Keratinocyte (primary cell): ENCODE data around the gene RGS17. TPM values are rescaled to one million over a fixed set of nuclear protein-coding genes. Genes with fewer than 3 reads are reported as not detected.

Experiments used
- DNase-seq: peaks from one replicate; pipeline ENCODE4 v3.0.0-alpha.2; 2011; ENCODE audit warnings: low read depth, missing footprints, low spot score
- FAIRE-seq: peaks from 2 replicates; lab custom pipeline; 2011; peaks lifted over from hg19 to GRCh38; lab: Jason Lieb, UNC
- H2AFZ ChIP-seq: 2 replicates; pipeline ENCODE4 v1.6.0; 2012; ENCODE audit warnings: low read length, control low read depth, inconsistent platforms; ENCODE audit not compliant: control insufficient read depth
- H3K27ac ChIP-seq: 2 replicates; pipeline ENCODE4 v1.5.1; 2011; ENCODE audit warnings: low read length; ENCODE audit not compliant: control insufficient read depth, insufficient read depth
- H3K27me3 ChIP-seq: 3 replicates; pipeline ENCODE4 v1.6.0; 2011; ENCODE audit warnings: low read length; ENCODE audit not compliant: control insufficient read depth, insufficient read depth; ENCODE audit errors: extremely low read depth
- H3K36me3 ChIP-seq, 2 experiments: 2 replicates in 1 of 2; 3 replicates in 1 of 2; pipeline ENCODE4 v1.5.1; 2011; ENCODE audit warnings: low read length in 2 of 2, mild to moderate bottlenecking in 1 of 2; ENCODE audit not compliant: control insufficient read depth in 2 of 2, insufficient read depth in 2 of 2; ENCODE audit errors: extremely low read depth in 1 of 2
- H3K4me1 ChIP-seq: 3 replicates; pipeline ENCODE4 v1.5.1; 2011; ENCODE audit warnings: low read length; ENCODE audit not compliant: control insufficient read depth, insufficient read depth; ENCODE audit errors: extremely low read depth
- H3K4me2 ChIP-seq: 3 replicates; pipeline ENCODE4 v1.6.0; 2011; ENCODE audit warnings: low read depth, low read length; ENCODE audit not compliant: control insufficient read depth, insufficient read depth; ENCODE audit errors: extremely low read depth
- H3K4me3 ChIP-seq, 3 experiments: fragments of 200-600 bp in 1 of 3; sonication (generic) in 1 of 3; 2 replicates in 2 of 3; 3 replicates in 1 of 3; pipeline ENCODE4 v1.5.1; 2011 to 2016; ENCODE audit warnings: low read length in 3 of 3, mild to moderate bottlenecking in 3 of 3, control low read depth in 2 of 3, inconsistent platforms in 1 of 3, low read depth in 1 of 3, mixed read lengths in 1 of 3, mixed run types in 1 of 3, moderate library complexity in 1 of 3; ENCODE audit not compliant: control insufficient read depth in 2 of 3, insufficient read depth in 2 of 3; ENCODE audit errors: extremely low read depth in 1 of 3
- H3K79me2 ChIP-seq: 2 replicates; pipeline ENCODE4 v1.6.0; 2012; ENCODE audit warnings: low read length; ENCODE audit not compliant: control insufficient read depth, insufficient read depth
- H3K9ac ChIP-seq: 3 replicates; pipeline ENCODE4 v1.6.0; 2011; ENCODE audit warnings: low read length; ENCODE audit not compliant: control insufficient read depth, insufficient read depth; ENCODE audit errors: extremely low read depth
- H3K9me1 ChIP-seq: 3 replicates; pipeline ENCODE4 v1.6.0; 2011; ENCODE audit warnings: low read length; ENCODE audit not compliant: control insufficient read depth, insufficient read depth; ENCODE audit errors: extremely low read depth
- H3K9me3 ChIP-seq: 2 replicates; pipeline ENCODE4 v1.5.1; 2012; ENCODE audit warnings: low read depth, low read length; ENCODE audit not compliant: control insufficient read depth
- H4K20me1 ChIP-seq: 3 replicates; pipeline ENCODE4 v1.6.0; 2011; ENCODE audit warnings: low read length; ENCODE audit not compliant: control insufficient read depth, insufficient read depth; ENCODE audit errors: extremely low read depth
- EZH2 ChIP-seq: IDR thresholded peaks from one replicate; pipeline ENCODE4 v1.6.1; 2012; ENCODE audit warnings: inconsistent platforms, mild to moderate bottlenecking, low read length, moderate library complexity
- dilution Hi-C: fragments of 300-500 bp; cut with MboI; formaldehyde crosslinking; loops from one replicate; pipeline ENCODE4 v1.7.0; 2020; ENCODE audit warnings: low sequenced_read_pairs; ENCODE audit not compliant: extremely low pct_ligation_motif_present
- polyA plus RNA-seq, 5 experiments: library from polyadenylated mRNA; depleted of rRNA in 3 of 5; stranded (reverse) in 3 of 5; stranded (forward) in 1 of 5; unstranded in 1 of 5; fragments of >200 nt; gene quantifications; 1 replicate in 1 of 5; 2 replicates in 3 of 5; 3 replicates in 1 of 5; pipeline versions ENCODE4 v1.2.1 to v1.2.3, GENCODE V29; 2011 to 2012; ENCODE audit warnings: missing spikeins in 2 of 5, low read depth in 1 of 5, low replicate concordance in 1 of 5
- TF ChIP-seq, protein P1 (sequence below), 3 experiments: IDR thresholded peaks in 1 of 3; conservative IDR thresholded peaks in 1 of 3; optimal IDR thresholded peaks in 1 of 3; 2 replicates in 2 of 3; 3 replicates in 1 of 3; pipeline versions ENCODE3 to v1.5.1; 2011; ENCODE audit warnings: low read length in 3 of 3, mild to moderate bottlenecking in 3 of 3, moderate library complexity in 2 of 3, control low read depth in 1 of 3, inconsistent platforms in 1 of 3; ENCODE audit not compliant: insufficient read depth in 2 of 3; ENCODE audit errors: extremely low read depth in 1 of 3

Gene RGS17
- polyA plus RNA-seq, 1 donor (not counting 4 experiments of a cell fraction or from before 2014, with no cell fraction given): 0.22 TPM

DNA sequence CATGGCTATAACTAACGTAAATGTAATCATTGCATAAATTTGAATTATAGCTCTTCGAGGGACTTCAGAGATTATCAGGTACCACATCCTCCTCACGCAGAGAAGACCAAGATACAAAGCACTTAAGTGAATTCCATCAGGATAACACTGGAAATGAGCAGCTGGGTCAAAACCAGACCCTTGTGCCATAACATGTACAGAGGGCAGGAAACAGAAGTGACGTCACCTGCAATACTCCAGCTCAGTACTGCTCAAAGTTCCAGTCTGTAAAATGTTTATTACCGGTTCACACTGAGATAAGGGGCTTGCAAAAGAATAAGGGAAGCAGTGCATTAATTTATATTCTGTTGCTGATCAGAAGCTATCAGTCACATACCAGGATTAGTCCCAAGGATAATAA lies 45.8 kb downstream of the RGS17 start:
- Histone ChIP-seq H4K20me1 (no peaks in the 10 kb centered on the region), H3K27me3 (no peaks in the 10 kb centered on the region), H3K4me3 (no peak overlapping the region), H3K9me3 (no peaks in the 10 kb centered on the region), H3K36me3 (no peaks in the 10 kb centered on the region), H3K79me2 (no peaks in the 10 kb centered on the region), H3K9me1 (no peaks in the 10 kb centered on the region), H3K27ac (no peak overlapping the region), H3K4me2 (no peak overlapping the region), H2AFZ (no peak overlapping the region), H3K9ac (no peak overlapping the region), H3K4me1 (peaks cover under 1% of the 10 kb centered on the region)
- FAIRE-seq: no peak
- TF ChIP-seq, protein P1, sequence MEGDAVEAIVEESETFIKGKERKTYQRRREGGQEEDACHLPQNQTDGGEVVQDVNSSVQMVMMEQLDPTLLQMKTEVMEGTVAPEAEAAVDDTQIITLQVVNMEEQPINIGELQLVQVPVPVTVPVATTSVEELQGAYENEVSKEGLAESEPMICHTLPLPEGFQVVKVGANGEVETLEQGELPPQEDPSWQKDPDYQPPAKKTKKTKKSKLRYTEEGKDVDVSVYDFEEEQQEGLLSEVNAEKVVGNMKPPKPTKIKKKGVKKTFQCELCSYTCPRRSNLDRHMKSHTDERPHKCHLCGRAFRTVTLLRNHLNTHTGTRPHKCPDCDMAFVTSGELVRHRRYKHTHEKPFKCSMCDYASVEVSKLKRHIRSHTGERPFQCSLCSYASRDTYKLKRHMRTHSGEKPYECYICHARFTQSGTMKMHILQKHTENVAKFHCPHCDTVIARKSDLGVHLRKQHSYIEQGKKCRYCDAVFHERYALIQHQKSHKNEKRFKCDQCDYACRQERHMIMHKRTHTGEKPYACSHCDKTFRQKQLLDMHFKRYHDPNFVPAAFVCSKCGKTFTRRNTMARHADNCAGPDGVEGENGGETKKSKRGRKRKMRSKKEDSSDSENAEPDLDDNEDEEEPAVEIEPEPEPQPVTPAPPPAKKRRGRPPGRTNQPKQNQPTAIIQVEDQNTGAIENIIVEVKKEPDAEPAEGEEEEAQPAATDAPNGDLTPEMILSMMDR (optimal IDR thresholded peaks at IDR 0.05 in 1 of 3, IDR thresholded peaks at IDR 0.05 in 1 of 3, conservative IDR thresholded peaks at IDR 0.05 in 1 of 3; ENCODE audit: extremely low read depth in 1 of 3, insufficient read depth in 2 of 3, low read length in 3 of 3): no peak
- no peak for TF ChIP-seq EZH2
- no peak for DNase-seq
- dilution Hi-C loops: no loop called here

DNA sequence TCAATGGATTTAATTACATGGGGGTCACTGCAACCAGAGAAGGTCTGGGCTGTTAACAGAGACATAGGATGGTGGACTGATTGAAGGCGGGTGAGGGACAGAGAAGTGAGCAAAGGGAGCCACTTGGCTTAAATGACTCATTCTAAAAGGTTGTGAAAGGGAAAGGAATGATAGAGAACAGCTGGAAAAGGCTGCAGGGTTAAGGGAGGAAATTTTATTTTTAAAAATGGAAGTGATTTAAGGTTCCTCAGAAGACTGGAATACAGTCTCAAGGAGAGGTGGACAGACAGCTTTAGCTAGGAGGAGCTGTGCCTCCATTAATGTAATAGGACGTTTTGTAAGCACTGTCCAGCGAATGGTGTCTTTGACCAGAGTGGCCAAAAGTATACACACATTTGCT lies 46.7 kb downstream of the RGS17 start:
- Histone ChIP-seq H3K4me2 (no peak overlapping the region), H3K9me3 (no peaks in the 10 kb centered on the region), H2AFZ (no peak overlapping the region), H3K4me3 (no peak overlapping the region), H3K9me1 (no peaks in the 10 kb centered on the region), H3K9ac (no peak overlapping the region), H3K27me3 (no peaks in the 10 kb centered on the region), H3K27ac (no peak overlapping the region), H4K20me1 (no peaks in the 10 kb centered on the region), H3K79me2 (no peaks in the 10 kb centered on the region), H3K36me3 (no peaks in the 10 kb centered on the region), H3K4me1 (no peaks in the 10 kb centered on the region)
- FAIRE-seq (no peak), DNase-seq (no peak)
- dilution Hi-C loops: no loop called here
- no peak for TF ChIP-seq EZH2

DNA sequence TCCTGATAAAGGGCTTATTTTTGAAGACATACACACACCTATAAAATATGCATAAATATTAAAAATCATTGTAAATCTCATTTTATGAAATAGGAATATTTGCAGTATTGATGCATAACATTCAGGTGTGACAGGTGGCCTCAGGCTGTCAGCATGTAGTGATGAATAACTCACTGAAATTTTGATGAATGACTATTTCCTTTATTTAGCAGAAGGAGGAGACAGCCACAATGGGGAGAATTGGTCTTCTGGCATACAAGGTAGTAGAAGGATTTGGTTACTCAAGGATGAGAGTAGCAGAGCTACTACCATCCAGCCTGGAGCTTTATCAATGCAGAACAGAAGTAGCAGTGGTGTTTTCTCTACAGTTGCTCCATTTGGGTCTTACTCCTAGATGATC lies 47.2 kb downstream of the RGS17 start:
- DNase-seq (no peak), FAIRE-seq (no peak)
- Histone ChIP-seq H3K9me1 (no peaks in the 10 kb centered on the region), H3K9me3 (no peaks in the 10 kb centered on the region), H3K79me2 (no peaks in the 10 kb centered on the region), H2AFZ (no peak overlapping the region), H3K9ac (no peak overlapping the region), H3K36me3 (no peaks in the 10 kb centered on the region), H3K27ac (no peak overlapping the region), H3K27me3 (no peaks in the 10 kb centered on the region), H3K4me1 (no peaks in the 10 kb centered on the region), H3K4me3 (no peak overlapping the region), H3K4me2 (no peak overlapping the region), H4K20me1 (no peaks in the 10 kb centered on the region)
- no peak for TF ChIP-seq EZH2
- TF ChIP-seq, protein P1 (optimal IDR thresholded peaks at IDR 0.05 in 1 of 3, IDR thresholded peaks at IDR 0.05 in 1 of 3, conservative IDR thresholded peaks at IDR 0.05 in 1 of 3; ENCODE audit: extremely low read depth in 1 of 3, insufficient read depth in 2 of 3, low read length in 3 of 3): no peak
- dilution Hi-C loops: no loop called here
